SK-N-SH (cell line): ENCODE results near the gene FNDC1. TPM values are rescaled to one million over a fixed set of nuclear protein-coding genes. Genes with fewer than 3 reads are reported as not detected.
A peak's percentile ranks its signal among the peaks of the same experiment; 100 is the strongest.

Experiments used
- CTCF ChIA-PET: fragments of 300-600, 350-600 bp; formaldehyde crosslinking; extraction: SDS; loops from one replicate; lab custom pipeline; 2021; lab: Yijun Ruan, JAX
- POLR2A ChIA-PET: fragments of 350-600 bp; sonication (Branson Sonifier 250); formaldehyde crosslinking; extraction: SDS; loops from one replicate; lab custom pipeline; 2020; ENCODE audit warnings: antibody characterized with exemption, inconsistent platforms; lab: Yijun Ruan, JAX
- DNase-seq: peaks from one replicate; pipeline ENCODE4 v3.0.0; 2012
- H2AFZ ChIP-seq: fragments of 200-600 bp; sonication (generic); 2 replicates; pipeline ENCODE4 v1.8.1; 2016; ENCODE audit warnings: antibody characterized with exemption, mild to moderate bottlenecking, low read depth
- H3F3A ChIP-seq: fragments of 200-600 bp; sonication (generic); replicated peaks from 2 replicates; pipeline ENCODE3; 2016; ENCODE audit warnings: antibody characterized with exemption, mild to moderate bottlenecking; ENCODE audit not compliant: insufficient read depth
- H3K27ac ChIP-seq, 2 experiments: fragments of 200-500 bp in 1 of 2; fragments of 200-600 bp in 1 of 2; sonication (Bioruptor generic) in 1 of 2; sonication (generic), shearing (Covaris generic) in 1 of 2; 2 replicates each; pipeline versions ENCODE4 v1.5.1 to v1.6.1; 2014 to 2016; ENCODE audit warnings: low read depth in 2 of 2, inconsistent platforms in 1 of 2, low read length in 1 of 2, mild to moderate bottlenecking in 1 of 2, mixed read lengths in 1 of 2
- H3K27me3 ChIP-seq: fragments of 200-600 bp; sonication (generic), shearing (Covaris generic); 2 replicates; pipeline ENCODE4 v1.6.1; 2016; ENCODE audit warnings: mixed run types; ENCODE audit not compliant: insufficient read depth
- H3K36me3 ChIP-seq, 2 experiments: fragments of 200-500 bp in 1 of 2; fragments of 200-600 bp in 1 of 2; sonication (Bioruptor generic) in 1 of 2; sonication (generic) in 1 of 2; replicated peaks in 1 of 2; 2 replicates each; pipeline versions ENCODE3 to v1.5.1; 2014 to 2016; ENCODE audit warnings: low read length in 1 of 2, mild to moderate bottlenecking in 1 of 2; ENCODE audit not compliant: insufficient read depth in 2 of 2, control insufficient read depth in 1 of 2
- H3K4me1 ChIP-seq, 2 experiments: fragments of 200-500 bp in 1 of 2; fragments of 200-600 bp in 1 of 2; sonication (Bioruptor generic) in 1 of 2; sonication (generic), shearing (Covaris generic) in 1 of 2; 2 replicates each; pipeline versions ENCODE4 v1.5.1 to v1.6.1; 2014 to 2016; ENCODE audit warnings: low read depth in 1 of 2, low read length in 1 of 2, mixed run types in 1 of 2; ENCODE audit not compliant: insufficient read depth in 2 of 2, control insufficient read depth in 1 of 2
- H3K4me2 ChIP-seq: fragments of 200-600 bp; sonication (generic), shearing (Covaris generic); 2 replicates; pipeline ENCODE4 v1.6.1; 2017; ENCODE audit warnings: mixed run types
- H3K4me3 ChIP-seq, 2 experiments: fragments of 200-500 bp in 1 of 2; fragments of 200-600 bp in 1 of 2; sonication (Bioruptor generic) in 1 of 2; sonication (generic), shearing (Covaris generic) in 1 of 2; 2 replicates each; pipeline versions ENCODE4 v1.5.1 to v1.8.1; 2014 to 2016; ENCODE audit warnings: low read depth in 2 of 2, inconsistent platforms in 1 of 2, low read length in 1 of 2, mild to moderate bottlenecking in 1 of 2, mixed read lengths in 1 of 2, moderate library complexity in 1 of 2
- H3K79me2 ChIP-seq: fragments of 200-600 bp; sonication (generic); 2 replicates; pipeline ENCODE4 v1.8.1; 2017; ENCODE audit warnings: mild to moderate bottlenecking; ENCODE audit not compliant: insufficient read depth
- H3K9ac ChIP-seq: fragments of 200-600 bp; sonication (generic); 2 replicates; pipeline ENCODE4 v1.6.1; 2017; ENCODE audit warnings: mixed run types
- H3K9me2 ChIP-seq: fragments of 200-600 bp; sonication (generic); 2 replicates; pipeline ENCODE4 v1.6.1; 2017; ENCODE audit warnings: mixed run types
- H3K9me3 ChIP-seq: fragments of 200-600 bp; sonication (generic); 2 replicates; pipeline ENCODE4 v1.6.1; 2017; ENCODE audit warnings: mixed run types, mild to moderate bottlenecking, moderate library complexity
- H4K20me1 ChIP-seq: fragments of 200-600 bp; sonication (generic); 2 replicates; pipeline ENCODE4 v1.6.1; 2017; ENCODE audit warnings: mild to moderate bottlenecking, mixed run types; ENCODE audit not compliant: insufficient read depth
- CHD2 ChIP-seq: fragments of 150-350 bp; IDR thresholded peaks from 2 replicates; pipeline ENCODE4 v1.6.1; 2018; ENCODE audit warnings: low read length; ENCODE audit not compliant: partially characterized antibody
- ELF1 ChIP-seq: IDR thresholded peaks from 2 replicates; pipeline ENCODE4 v1.4.0; 2012
- EP300 ChIP-seq, 2 experiments: IDR thresholded peaks; 2 replicates each; pipeline versions ENCODE4 v1.4.0 to v1.6.1; 2012; ENCODE audit warnings: borderline replicate concordance in 1 of 2, low read depth in 1 of 2, low read length in 1 of 2
- FOSL2 ChIP-seq: IDR thresholded peaks from 2 replicates; pipeline ENCODE4 v1.4.0; 2012; ENCODE audit warnings: low read depth, mild to moderate bottlenecking, moderate library complexity, borderline replicate concordance
- MEF2A ChIP-seq: IDR thresholded peaks from 2 replicates; pipeline ENCODE4 v1.4.0; 2012; ENCODE audit warnings: low read depth, borderline replicate concordance
- RCOR1 ChIP-seq: fragments of 150-350 bp; IDR thresholded peaks from 2 replicates; pipeline ENCODE4 v1.6.1; 2017; ENCODE audit warnings: antibody characterized with exemption, low read length
- RFX5 ChIP-seq: IDR thresholded peaks from 2 replicates; pipeline ENCODE4 v1.6.1; 2012; ENCODE audit warnings: mild to moderate bottlenecking, improper control_type of control experiment, low read length
- TCF12 ChIP-seq: IDR thresholded peaks from 2 replicates; pipeline ENCODE4 v1.4.0; 2012
- TEAD4 ChIP-seq: IDR thresholded peaks from 2 replicates; pipeline ENCODE4 v1.4.0; 2012; ENCODE audit warnings: mild to moderate bottlenecking, borderline replicate concordance; ENCODE audit not compliant: insufficient read depth
- USF2 ChIP-seq: fragments of 150-350 bp; IDR thresholded peaks from 2 replicates; pipeline ENCODE4 v1.6.1; 2017; ENCODE audit warnings: antibody characterized with exemption, low read length, low read depth, borderline replicate concordance
- YY1 ChIP-seq: IDR thresholded peaks from 2 replicates; pipeline ENCODE4 v1.4.0; 2012; ENCODE audit warnings: low read depth, mild to moderate bottlenecking
- WGBS: methylation state at CpG from one replicate; pipeline ENCODE4 v1.1.6; 2017; ENCODE audit warnings: low lambda C conversion rate; 5-methylcytosine and 5-hydroxymethylcytosine counted together
- polyA plus RNA-seq, 3 experiments: library from polyadenylated mRNA; depleted of rRNA; stranded (reverse); fragments of >200 nt; gene quantifications; 2 replicates each; pipeline ENCODE4 v1.2.3, GENCODE V29; 2012
- TF ChIP-seq, protein P1 (sequence below): IDR thresholded peaks from 2 replicates; pipeline ENCODE4 v1.4.0; 2012; ENCODE audit warnings: low read depth, borderline replicate concordance

FNDC1 gene
- polyA plus RNA-seq, 1 of the 3 experiments (the other 2 are of a cell fraction): not detected

GRCh38 chr6:159312206-159312605, 143.0 kb downstream of the FNDC1 start:
- Histone ChIP-seq H3F3A (no peaks in the 10 kb centered on the region), H3K4me1 (no peaks in the 10 kb centered on the region; a peak in 1 of 4 replicates), H3K27me3 (no peaks in the 10 kb centered on the region), H2AFZ (no peak overlapping the region), H3K27ac (no peak overlapping the region), H3K9me3 (no peaks in the 10 kb centered on the region), H3K4me3 (no peak overlapping the region), H3K36me3 (no peaks in the 10 kb centered on the region), H3K9ac (no peak overlapping the region)
- POLR2A ChIA-PET: no interaction called here
- CTCF ChIA-PET: interaction anchor here (1.5 to 1.7 kb wide), 2 partner anchors 59 to 138 kb away, joined by 6 to 7 read pairs; no protein-coding TSS in a partner anchor
- no peak for DNase-seq
- TF ChIP-seq MEF2A (no peak), ELF1 (no peak), YY1 (no peak), TEAD4 (no peak), RCOR1 (no peak), RFX5 (no peak), USF2 (no peak), TCF12 (no peak), EP300 (IDR thresholded peaks at IDR 0.05; ENCODE audit: borderline replicate concordance in 1 of 2, low read depth in 1 of 2, low read length in 1 of 2) (no peak), FOSL2 (no peak)
- TF ChIP-seq, all 33 proteins: peak for 0
- 16% methylated on average over 1 of the region's 1 CpG for WGBS
- no peaks in the 10 kb centered on the region for H3K79me2 ChIP-seq
- no peaks in the 10 kb centered on the region for H3K9me2 ChIP-seq
- no peaks in the 10 kb centered on the region for H4K20me1 ChIP-seq
- no peak overlapping the region for H3K4me2 ChIP-seq

GRCh38 chr6:159313018-159313417, 143.8 kb downstream of the FNDC1 start:
- Histone ChIP-seq H3K9me2 (no peaks in the 10 kb centered on the region), H3K36me3 (no peaks in the 10 kb centered on the region), H3K9ac (no peak overlapping the region), H4K20me1 (no peaks in the 10 kb centered on the region), H3K9me3 (no peaks in the 10 kb centered on the region), H3K4me1 (no peaks in the 10 kb centered on the region; a peak in 1 of 4 replicates), H3K79me2 (no peaks in the 10 kb centered on the region), H3K27me3 (no peaks in the 10 kb centered on the region), H3K27ac (no peak overlapping the region), H3K4me3 (no peak overlapping the region), H3K4me2 (no peak overlapping the region), H3F3A (no peaks in the 10 kb centered on the region), H2AFZ (no peak overlapping the region)
- DNase-seq: peak; percentile 23
- TF ChIP-seq, protein P1, sequence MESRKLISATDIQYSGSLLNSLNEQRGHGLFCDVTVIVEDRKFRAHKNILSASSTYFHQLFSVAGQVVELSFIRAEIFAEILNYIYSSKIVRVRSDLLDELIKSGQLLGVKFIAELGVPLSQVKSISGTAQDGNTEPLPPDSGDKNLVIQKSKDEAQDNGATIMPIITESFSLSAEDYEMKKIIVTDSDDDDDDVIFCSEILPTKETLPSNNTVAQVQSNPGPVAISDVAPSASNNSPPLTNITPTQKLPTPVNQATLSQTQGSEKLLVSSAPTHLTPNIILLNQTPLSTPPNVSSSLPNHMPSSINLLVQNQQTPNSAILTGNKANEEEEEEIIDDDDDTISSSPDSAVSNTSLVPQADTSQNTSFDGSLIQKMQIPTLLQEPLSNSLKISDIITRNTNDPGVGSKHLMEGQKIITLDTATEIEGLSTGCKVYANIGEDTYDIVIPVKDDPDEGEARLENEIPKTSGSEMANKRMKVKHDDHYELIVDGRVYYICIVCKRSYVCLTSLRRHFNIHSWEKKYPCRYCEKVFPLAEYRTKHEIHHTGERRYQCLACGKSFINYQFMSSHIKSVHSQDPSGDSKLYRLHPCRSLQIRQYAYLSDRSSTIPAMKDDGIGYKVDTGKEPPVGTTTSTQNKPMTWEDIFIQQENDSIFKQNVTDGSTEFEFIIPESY: no peak
- TF ChIP-seq CHD2 (no peak), RFX5 (no peak)
- ChIA-PET POLR2A (no interaction called here), CTCF (interaction anchor here (1.5 kb wide), 1 partner anchor 60 kb away, joined by 7 read pairs; no protein-coding TSS in a partner anchor)
- WGBS: 23% methylated on average over 6 of the region's 6 CpGs
